IMR-90 (cell line): ENCODE measurements around the gene GCNT2.

Experiments
- RAD21 ChIP-seq: IDR thresholded peaks from 2 replicates; pipeline ENCODE4 v1.6.1; 2012; ENCODE audit warnings: low read length, improper control_type of control experiment
- TF ChIP-seq, protein P1 (sequence below): conservative IDR thresholded peaks from 2 replicates; pipeline ENCODE4 v1.5.1; 2012; ENCODE audit warnings: mild to moderate bottlenecking, low read depth, low read length, improper control_type of control experiment

DNA sequence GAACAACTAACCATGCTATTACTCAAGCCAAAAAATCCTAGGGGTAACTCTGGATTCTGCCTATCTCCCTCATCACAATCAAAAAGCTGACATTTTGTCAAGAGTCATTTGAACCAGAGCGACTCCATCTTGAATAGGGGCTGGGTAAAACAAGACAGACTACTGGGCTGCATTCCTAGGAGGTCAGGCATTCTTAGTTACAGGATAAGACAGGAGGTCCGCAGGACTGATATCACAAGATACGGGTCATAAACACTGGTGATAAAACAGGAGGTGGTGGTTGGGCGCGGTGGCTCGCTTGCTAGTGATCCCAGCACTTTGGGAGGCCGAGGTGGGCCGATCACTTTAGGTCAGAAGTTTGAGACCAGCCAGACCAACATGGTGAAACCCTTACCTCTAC is 141.1 kb downstream of the GCNT2 start:
- TF ChIP-seq, protein P1, sequence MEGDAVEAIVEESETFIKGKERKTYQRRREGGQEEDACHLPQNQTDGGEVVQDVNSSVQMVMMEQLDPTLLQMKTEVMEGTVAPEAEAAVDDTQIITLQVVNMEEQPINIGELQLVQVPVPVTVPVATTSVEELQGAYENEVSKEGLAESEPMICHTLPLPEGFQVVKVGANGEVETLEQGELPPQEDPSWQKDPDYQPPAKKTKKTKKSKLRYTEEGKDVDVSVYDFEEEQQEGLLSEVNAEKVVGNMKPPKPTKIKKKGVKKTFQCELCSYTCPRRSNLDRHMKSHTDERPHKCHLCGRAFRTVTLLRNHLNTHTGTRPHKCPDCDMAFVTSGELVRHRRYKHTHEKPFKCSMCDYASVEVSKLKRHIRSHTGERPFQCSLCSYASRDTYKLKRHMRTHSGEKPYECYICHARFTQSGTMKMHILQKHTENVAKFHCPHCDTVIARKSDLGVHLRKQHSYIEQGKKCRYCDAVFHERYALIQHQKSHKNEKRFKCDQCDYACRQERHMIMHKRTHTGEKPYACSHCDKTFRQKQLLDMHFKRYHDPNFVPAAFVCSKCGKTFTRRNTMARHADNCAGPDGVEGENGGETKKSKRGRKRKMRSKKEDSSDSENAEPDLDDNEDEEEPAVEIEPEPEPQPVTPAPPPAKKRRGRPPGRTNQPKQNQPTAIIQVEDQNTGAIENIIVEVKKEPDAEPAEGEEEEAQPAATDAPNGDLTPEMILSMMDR, result no peak
- no peak for TF ChIP-seq RAD21
